Measurements from ENCODE around the gene CDON.
A peak's percentile ranks its signal among the peaks of the same experiment; 100 is the strongest.
"Not testable (repeated sequence)": the region's sequence is repeated elsewhere in the genome, so short reads cannot be mapped to it uniquely, and the experiment has no call there.

The CDON gene

DNA sequence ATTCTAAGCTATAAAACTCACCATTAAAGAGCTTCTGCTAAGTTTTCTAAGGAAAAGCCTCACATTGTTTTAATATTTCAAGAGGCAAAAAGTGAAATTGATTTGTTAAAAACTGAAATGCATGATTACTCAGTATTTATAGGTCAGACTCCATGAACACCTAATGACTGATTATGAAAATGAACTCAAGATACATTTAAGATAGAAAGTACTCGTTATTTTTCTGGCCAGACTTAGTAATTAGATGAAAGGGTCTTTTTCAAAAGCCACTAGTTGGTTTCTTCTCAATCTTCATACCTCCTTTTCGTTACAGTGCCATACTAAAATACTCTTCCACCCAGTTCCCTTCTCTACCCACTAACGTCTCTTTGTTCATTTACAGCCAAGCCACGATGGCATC, 60.5 kb downstream of the CDON start:
- Mint-ChIP-seq H3K27ac (no peak overlapping the region), H3K4me1 (ENCODE audit: low read depth) (no peaks in the 10 kb centered on the region), H3K36me3 (ENCODE audit: low read depth) (no peaks in the 10 kb centered on the region), H3K4me3 (no peak overlapping the region), H3K9me3 (no peaks in the 10 kb centered on the region), H3K27me3 (no peaks in the 10 kb centered on the region)

DNA sequence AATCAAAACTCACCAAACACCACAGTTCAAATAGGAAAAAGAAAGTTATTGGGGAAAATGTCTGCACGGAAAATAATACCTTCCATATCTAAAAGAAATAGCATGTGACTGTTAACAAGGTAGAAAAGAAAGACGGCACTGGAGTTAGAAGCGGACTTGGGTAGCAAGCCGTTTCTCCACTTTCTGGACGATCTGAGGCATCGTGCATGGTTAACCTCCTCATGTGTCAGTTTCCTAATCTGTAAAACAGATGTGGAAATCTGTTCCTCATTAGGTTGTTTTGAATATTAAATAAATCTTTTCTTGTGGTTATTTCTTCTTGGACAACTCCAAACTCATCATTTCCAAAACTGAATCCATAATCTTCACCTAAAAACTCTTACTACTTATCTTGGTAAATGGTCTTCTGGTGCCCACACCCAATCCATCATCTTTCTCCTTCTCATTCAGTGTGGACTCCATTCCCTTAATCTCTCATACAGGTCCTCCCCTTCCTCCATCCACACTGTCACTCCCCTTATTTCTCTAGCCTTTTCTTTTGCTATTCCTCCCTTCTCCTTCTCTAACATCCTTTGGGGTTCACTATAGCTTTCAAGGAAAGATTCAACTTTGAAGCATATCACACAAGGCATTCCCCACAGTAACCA, 63.3 kb downstream of the CDON start:
- Mint-ChIP-seq H3K9me3 (no peaks in the 10 kb centered on the region), H3K27me3 (no peaks in the 10 kb centered on the region)

DNA sequence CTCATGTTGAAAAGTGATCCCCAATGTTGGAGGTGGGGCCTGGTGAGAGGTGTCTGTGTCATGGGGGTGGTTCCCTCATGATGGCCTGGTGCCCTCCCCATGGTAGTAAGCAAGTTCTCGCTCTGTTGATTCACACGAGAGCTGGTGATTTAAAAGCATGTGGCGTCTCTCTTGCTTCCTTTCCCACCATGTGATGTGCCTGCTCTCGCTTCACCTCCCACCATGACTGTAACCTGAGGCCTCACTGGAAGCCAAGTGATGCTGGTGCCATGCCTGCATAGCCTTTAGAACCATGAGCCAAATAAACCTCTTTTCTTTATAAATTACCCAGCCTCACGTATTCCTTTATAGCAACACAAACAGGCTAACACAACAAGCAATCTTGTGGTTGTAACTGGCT, 64.4 kb downstream of the CDON start:
- Mint-ChIP-seq H3K27me3 (no peaks in the 10 kb centered on the region), H3K9me3 (no peaks in the 10 kb centered on the region), H3K36me3 (ENCODE audit: low read depth) (no peaks in the 10 kb centered on the region), H3K4me1 (ENCODE audit: low read depth) (peaks cover 9% of the 10 kb centered on the region), H3K27ac (no peak overlapping the region), H3K4me3 (no peak overlapping the region)

More for the DNA sequence above, 63.3 kb downstream of the CDON start:
- no peak overlapping the region for H3K27ac Mint-ChIP-seq
- no peaks in the 10 kb centered on the region for H3K36me3 Mint-ChIP-seq (ENCODE audit: low read depth)
- peaks cover 9% of the 10 kb centered on the region for H3K4me1 Mint-ChIP-seq (ENCODE audit: low read depth)
- no peak overlapping the region for H3K4me3 Mint-ChIP-seq

DNA sequence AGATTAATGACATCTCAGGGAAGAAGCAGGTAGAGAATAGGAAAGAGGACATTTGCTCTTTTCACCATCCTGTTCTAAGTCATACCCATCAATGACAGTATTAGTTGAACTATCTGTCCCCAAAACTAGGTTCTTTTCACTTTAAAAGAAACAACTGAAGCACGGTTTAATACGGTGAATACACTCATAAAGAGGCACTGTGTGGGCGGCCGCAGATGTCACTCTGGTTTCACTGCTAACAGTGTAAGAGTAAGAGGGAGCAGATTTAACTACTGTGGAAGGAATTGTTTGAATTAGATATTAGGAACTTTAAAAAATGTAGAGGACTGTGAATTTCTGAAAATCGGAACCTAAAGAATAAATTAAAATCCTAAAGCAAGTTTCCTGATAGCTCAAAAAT, 67.4 kb downstream of the CDON start:
- H3K4me3 Mint-ChIP-seq: no peak overlapping the region
- no peak overlapping the region for H3K27ac Mint-ChIP-seq
- H3K9me3 Mint-ChIP-seq: no peaks in the 10 kb centered on the region

DNA sequence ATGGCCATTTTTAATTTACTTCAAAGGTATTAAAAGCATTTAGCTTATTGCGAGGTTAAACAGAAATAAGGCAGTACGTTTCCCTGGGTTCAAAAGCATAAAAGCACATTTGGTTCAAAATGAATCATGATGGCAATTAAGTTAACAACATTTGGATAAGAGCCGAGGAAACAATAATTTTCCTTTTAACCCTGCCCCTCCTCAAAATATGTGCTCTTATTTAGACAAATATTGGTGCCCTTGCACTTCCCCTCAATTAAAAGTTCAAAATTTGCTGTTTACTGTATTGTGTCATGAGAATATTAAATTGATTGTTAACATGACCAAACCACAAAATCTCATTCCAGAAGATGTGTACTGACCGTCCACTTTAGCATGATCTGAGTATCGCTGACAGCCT, 68.2 kb downstream of the CDON start:
- Mint-ChIP-seq H3K4me1 (ENCODE audit: low read depth) (peaks cover 9% of the 10 kb centered on the region), H3K9me3 (no peaks in the 10 kb centered on the region), H3K27me3 (peaks cover 3% of the 10 kb centered on the region), H3K36me3 (ENCODE audit: low read depth) (no peaks in the 10 kb centered on the region), H3K4me3 (no peak overlapping the region), H3K27ac (no peak overlapping the region)

More for the DNA sequence above, 67.4 kb downstream of the CDON start:
- H3K27me3 Mint-ChIP-seq: peaks cover 3% of the 10 kb centered on the region
- peaks cover 9% of the 10 kb centered on the region for H3K4me1 Mint-ChIP-seq (ENCODE audit: low read depth)
- H3K36me3 Mint-ChIP-seq (ENCODE audit: low read depth): no peaks in the 10 kb centered on the region

DNA sequence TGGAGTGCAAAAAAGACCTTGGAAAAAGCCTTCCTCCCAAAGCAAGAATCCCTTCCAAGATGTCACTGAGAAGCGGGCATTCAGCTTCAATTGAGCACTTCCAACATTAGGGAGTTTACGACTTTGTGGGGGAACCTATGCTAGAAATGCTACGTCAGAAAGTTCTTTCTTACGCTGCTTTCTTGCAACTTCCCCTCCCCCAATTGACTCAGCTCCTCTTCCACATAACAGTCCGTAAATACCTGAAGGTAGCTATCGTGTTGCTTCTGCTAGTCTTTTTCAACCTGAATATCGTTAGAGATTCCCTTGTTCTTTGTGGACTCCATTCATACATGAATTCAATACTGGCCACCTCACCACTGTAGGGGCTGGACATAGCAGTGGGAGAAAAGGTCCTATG, 69.8 kb downstream of the CDON start:
- peaks cover 9% of the 10 kb centered on the region for H3K4me1 Mint-ChIP-seq (ENCODE audit: low read depth)

DNA sequence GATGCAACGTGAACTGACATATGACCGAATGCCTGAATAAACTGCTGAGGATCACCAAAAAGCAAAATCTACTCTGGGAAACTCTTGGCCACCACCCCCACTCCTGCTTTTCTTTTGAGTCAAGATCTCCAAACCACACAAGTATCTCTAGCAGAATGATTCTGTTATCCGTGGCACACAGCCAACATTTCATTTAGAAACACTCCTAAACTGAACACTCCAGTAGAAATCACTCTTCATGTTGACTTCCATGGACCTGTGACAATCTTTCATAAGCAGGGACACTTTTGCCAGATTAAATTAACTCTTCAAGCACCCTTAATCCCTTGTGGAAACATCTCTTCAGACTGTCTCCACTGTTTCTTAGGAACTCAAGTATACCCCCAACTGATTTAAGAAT, 72.4 kb downstream of the CDON start:
- no peaks in the 10 kb centered on the region for H3K9me3 Mint-ChIP-seq
- no peaks in the 10 kb centered on the region for H3K36me3 Mint-ChIP-seq (ENCODE audit: low read depth)
- H3K4me1 Mint-ChIP-seq (ENCODE audit: low read depth): peaks cover 3% of the 10 kb centered on the region
- H3K27ac Mint-ChIP-seq: no peak overlapping the region
- peaks cover 3% of the 10 kb centered on the region for H3K27me3 Mint-ChIP-seq
- no peak overlapping the region for H3K4me3 Mint-ChIP-seq

More for the DNA sequence above, 69.8 kb downstream of the CDON start:
- no peak overlapping the region for H3K4me3 Mint-ChIP-seq
- no peaks in the 10 kb centered on the region for H3K9me3 Mint-ChIP-seq
- peak overlapping the region; percentile 12 for H3K27ac Mint-ChIP-seq
- H3K36me3 Mint-ChIP-seq (ENCODE audit: low read depth): no peaks in the 10 kb centered on the region
- H3K27me3 Mint-ChIP-seq: peaks cover 3% of the 10 kb centered on the region

DNA sequence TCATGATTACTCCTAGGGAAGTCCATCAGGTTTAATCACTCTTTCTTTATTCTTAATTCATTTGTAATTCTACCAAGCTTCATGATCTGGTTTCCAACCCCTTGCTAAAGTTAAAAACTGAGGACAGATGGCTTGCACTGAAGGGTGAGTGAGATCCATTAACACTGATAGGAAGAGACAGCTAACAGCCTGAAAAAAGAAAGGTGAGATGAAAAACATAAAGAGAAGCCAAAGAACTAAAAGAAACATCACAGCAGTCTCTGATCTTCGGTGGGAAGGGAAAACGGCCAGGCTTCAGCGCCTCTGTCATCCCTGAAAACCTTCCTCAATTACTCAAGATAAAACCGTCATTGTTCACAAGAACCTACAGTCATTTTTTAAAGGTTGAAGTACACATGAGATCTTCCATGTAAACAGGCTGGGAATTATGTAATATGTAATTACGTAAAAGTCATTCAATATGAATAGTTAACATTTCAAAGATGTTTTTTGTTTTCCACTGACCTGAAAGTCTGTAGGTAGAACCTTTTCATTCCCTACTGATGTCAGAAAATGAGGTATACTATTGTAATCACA, 75.5 kb downstream of the CDON start:
- Mint-ChIP-seq H3K4me3 (no peak overlapping the region), H3K4me1 (ENCODE audit: low read depth) (no peaks in the 10 kb centered on the region), H3K9me3 (no peaks in the 10 kb centered on the region), H3K36me3 (ENCODE audit: low read depth) (no peaks in the 10 kb centered on the region), H3K27ac (no peak overlapping the region), H3K27me3 (no peaks in the 10 kb centered on the region)

DNA sequence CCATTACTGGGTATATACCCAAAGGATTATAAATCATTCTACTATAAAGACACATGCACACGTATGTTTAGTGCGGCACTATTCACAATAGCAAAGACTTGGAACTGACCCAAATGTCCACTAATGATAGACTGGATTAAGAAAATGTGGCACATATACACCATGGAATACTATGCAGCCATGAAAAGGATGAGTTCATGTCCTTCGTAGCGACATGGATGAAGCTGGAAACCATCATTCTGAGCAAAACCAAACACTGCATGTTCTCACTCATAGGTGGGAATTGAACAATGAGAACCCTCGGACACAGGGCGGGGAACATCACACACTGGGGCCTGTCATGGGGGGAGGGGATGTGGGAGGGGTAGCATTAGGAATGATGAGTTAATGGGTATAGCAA, 76.7 kb downstream of the CDON start:
- H3K4me3 Mint-ChIP-seq; H3K9me3 Mint-ChIP-seq; H3K36me3 Mint-ChIP-seq (ENCODE audit: low read depth): not testable (repeated sequence)

DNA sequence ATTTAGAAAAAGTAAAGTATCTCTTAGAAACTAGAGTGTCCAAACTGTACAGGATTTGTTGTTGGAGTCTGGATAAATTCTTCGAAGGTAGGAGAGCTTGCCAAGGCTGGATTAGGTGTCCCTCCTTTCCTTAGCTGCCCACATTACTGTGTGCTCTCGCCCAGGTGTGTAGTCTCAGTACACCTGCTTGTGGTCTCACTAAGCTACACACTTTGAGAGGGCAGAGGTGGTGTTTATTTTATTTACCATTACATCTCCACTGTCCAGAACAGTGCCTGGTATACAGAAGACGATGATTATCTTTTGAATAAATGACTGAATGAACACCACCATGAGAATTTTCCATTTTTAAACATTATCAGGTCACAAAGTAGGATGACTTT, 80.3 kb downstream of the CDON start:
- no peaks in the 10 kb centered on the region for H3K27me3 Mint-ChIP-seq
- no peak overlapping the region for H3K4me3 Mint-ChIP-seq
- H3K27ac Mint-ChIP-seq: no peak overlapping the region
- H3K9me3 Mint-ChIP-seq: no peaks in the 10 kb centered on the region
- H3K4me1 Mint-ChIP-seq (ENCODE audit: low read depth): no peaks in the 10 kb centered on the region
- H3K36me3 Mint-ChIP-seq (ENCODE audit: low read depth): no peaks in the 10 kb centered on the region

More for the DNA sequence above, 76.7 kb downstream of the CDON start:
- not testable (repeated sequence) for H3K27me3 Mint-ChIP-seq; H3K4me1 Mint-ChIP-seq (ENCODE audit: low read depth); H3K27ac Mint-ChIP-seq

DNA sequence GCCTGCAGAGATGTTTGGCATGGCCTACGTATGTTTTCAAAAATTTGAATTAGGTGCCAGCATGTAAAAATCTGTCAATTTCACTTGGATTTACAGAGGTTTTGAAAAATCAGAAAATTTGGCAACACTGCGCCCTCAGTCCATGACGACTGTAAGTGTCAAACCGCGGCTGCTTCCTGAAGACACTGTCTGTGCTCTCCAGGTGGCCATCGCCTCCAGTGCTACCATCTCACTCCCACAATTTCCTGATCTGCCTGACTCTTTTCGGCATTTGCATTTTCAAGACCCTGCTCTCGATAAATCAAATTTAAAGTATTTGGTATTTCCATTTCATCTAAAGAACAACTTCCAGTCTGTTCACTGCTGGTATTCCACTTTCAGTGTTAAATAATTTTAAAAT, 82.2 kb downstream of the CDON start:
- Mint-ChIP-seq H3K36me3 (ENCODE audit: low read depth) (no peaks in the 10 kb centered on the region), H3K4me1 (ENCODE audit: low read depth) (no peaks in the 10 kb centered on the region), H3K4me3 (no peak overlapping the region), H3K27ac (no peak overlapping the region), H3K9me3 (no peaks in the 10 kb centered on the region), H3K27me3 (no peaks in the 10 kb centered on the region)

DNA sequence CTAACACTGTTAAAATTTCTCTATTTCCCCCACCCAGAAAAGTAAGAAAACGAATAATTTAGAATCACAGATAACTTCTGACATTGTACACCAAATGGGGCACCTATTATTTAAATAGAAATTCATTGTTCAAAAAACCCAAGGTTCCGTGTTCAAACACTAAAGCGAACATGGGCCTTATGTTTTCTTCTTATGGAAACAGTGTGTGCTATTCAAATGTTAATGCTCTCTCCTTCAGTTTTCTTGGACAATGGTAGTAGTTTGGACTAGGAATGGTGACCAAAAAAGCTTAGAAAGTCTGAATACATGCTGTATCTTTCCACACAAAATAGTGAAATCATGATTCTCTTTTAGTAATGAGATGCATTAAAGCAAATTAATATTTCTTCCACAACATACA, 83.2 kb downstream of the CDON start:
- H3K4me3 Mint-ChIP-seq: no peak overlapping the region
- no peaks in the 10 kb centered on the region for H3K36me3 Mint-ChIP-seq (ENCODE audit: low read depth)
- no peaks in the 10 kb centered on the region for H3K9me3 Mint-ChIP-seq
- no peaks in the 10 kb centered on the region for H3K27me3 Mint-ChIP-seq
- H3K27ac Mint-ChIP-seq: no peak overlapping the region
- no peaks in the 10 kb centered on the region for H3K4me1 Mint-ChIP-seq (ENCODE audit: low read depth)

DNA sequence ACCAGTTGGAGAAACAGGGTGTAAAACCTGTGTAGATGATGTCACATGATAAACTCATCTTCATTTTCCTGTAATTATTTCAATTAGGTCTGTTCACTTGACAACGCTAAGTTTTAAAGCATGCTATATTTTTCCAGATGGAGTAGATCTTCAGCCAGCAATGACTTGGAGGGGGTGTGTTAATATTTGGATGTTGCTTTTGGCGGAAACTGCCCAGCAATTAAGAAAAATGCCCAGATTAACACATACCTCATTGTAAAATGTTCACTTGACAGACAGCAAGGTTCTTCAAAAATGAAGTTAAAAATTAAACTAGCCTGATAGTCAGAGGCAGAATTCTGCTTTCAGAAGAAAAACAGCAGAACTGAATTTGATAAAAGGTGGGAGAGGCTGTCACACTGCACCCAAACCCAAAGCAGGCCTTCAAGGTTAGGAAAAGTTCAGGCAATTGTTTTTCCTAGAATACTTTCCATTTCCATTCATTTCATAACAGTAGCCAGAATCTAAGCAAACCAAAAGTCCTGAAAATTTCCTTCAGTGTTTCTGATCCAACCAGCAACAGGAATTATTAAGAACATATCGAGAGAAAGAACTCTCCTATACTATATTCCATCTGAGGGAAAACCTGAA, 83.8 kb downstream of the CDON start:
- H3K36me3 Mint-ChIP-seq (ENCODE audit: low read depth): no peaks in the 10 kb centered on the region
- no peaks in the 10 kb centered on the region for H3K9me3 Mint-ChIP-seq
- no peaks in the 10 kb centered on the region for H3K4me1 Mint-ChIP-seq (ENCODE audit: low read depth)
- no peak overlapping the region for H3K27ac Mint-ChIP-seq
- no peaks in the 10 kb centered on the region for H3K27me3 Mint-ChIP-seq
- no peak overlapping the region for H3K4me3 Mint-ChIP-seq

DNA sequence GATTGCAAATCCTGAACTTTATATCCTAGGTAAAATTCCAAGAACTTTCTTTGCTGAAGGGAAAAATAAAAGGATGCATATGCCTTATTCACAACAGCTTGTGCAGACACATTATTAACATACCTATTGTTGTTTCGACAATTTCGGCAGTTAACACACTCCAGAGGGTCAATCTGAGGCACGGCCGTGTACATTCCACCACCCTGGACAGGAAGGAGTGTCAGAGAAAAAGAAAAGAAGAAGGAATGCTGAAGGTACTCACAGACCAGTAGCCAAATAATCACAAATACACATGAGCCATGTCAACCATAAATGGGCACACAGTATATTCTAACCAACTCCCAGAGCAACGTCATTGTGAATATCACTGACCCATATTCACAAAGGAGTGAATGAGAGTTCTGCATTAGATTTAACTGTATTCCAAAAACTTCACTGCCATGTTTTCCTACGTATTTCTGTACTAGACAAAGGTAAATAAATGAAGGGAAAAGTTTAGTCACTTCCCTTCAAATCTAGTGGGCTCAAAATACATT, 84.4 kb downstream of the CDON start:
- no peaks in the 10 kb centered on the region for H3K27me3 Mint-ChIP-seq
- H3K4me1 Mint-ChIP-seq (ENCODE audit: low read depth): no peaks in the 10 kb centered on the region
- no peak overlapping the region for H3K4me3 Mint-ChIP-seq
- H3K36me3 Mint-ChIP-seq (ENCODE audit: low read depth): no peaks in the 10 kb centered on the region
- no peak overlapping the region for H3K27ac Mint-ChIP-seq
- no peaks in the 10 kb centered on the region for H3K9me3 Mint-ChIP-seq

DNA sequence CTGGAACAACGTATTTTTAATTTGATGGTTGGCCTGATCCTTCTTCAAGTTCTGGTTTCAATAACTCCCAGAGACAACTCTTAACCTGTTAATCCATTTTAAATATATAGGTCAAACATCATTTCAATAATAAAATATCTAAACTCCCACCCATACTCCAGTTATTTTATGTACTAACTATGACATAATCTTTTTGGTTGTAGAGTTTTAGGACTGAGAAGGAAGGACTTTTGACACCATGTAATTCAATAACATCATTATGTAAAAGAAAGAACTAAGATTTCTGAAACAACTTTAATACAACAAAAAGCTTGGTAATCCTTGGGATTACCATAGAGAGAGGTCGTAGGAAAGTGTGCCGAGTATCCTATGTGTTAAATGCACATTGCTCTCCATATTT, 85.3 kb downstream of the CDON start:
- no peaks in the 10 kb centered on the region for H3K36me3 Mint-ChIP-seq (ENCODE audit: low read depth)
- H3K4me1 Mint-ChIP-seq (ENCODE audit: low read depth): no peaks in the 10 kb centered on the region
- H3K4me3 Mint-ChIP-seq: no peak overlapping the region
- no peaks in the 10 kb centered on the region for H3K27me3 Mint-ChIP-seq
- H3K27ac Mint-ChIP-seq: no peak overlapping the region
- H3K9me3 Mint-ChIP-seq: no peaks in the 10 kb centered on the region

Measured in stimulated activated naive CD8-positive, alpha-beta T cell treated with anti-CD3 and anti-CD28 coated beads, Interleukin-15, Interleukin-2, amounts not matched to agents 100 ng/mL and 50 ng/mL, for 24 hours (primary cell).